Ectodermal cell (in vitro differentiated cells): ENCODE data around the gene VILL.

Experiments used
- H3K27ac ChIP-seq: 2 replicates; pipeline ENCODE4 v1.7.0; 2013; ENCODE audit warnings: mild to moderate bottlenecking, low read depth, low read length; ENCODE audit not compliant: insufficient read depth, poor library complexity, severe bottlenecking
- H3K27me3 ChIP-seq: 2 replicates; pipeline ENCODE4 v1.7.0; 2013; ENCODE audit warnings: mild to moderate bottlenecking, low read length; ENCODE audit not compliant: insufficient read depth, control insufficient read depth, poor library complexity, severe bottlenecking
- H3K36me3 ChIP-seq: one replicate; pipeline ENCODE4 v1.7.0; 2013; ENCODE audit warnings: low read length; ENCODE audit not compliant: control insufficient read depth, insufficient read depth
- H3K4me1 ChIP-seq: one replicate; pipeline ENCODE4 v1.7.0; 2013; ENCODE audit warnings: low read length; ENCODE audit not compliant: control insufficient read depth, insufficient read depth
- H3K4me3 ChIP-seq: 2 replicates; pipeline ENCODE4 v1.7.0; 2013; ENCODE audit warnings: low read depth, low read length, control low read depth; ENCODE audit not compliant: insufficient read depth
- H3K9me3 ChIP-seq: 2 replicates; pipeline ENCODE4 v1.7.0; 2013; ENCODE audit warnings: mild to moderate bottlenecking, low read length, moderate library complexity; ENCODE audit not compliant: control insufficient read depth
- whole genome bisulfite sequencing, 2 experiments: methylation state at CpG; one replicate each; pipeline ENCODE4 v1.1.7; 2013; ENCODE audit warnings: missing lambda C conversion rate in 2 of 2; 5-methylcytosine and 5-hydroxymethylcytosine counted together

VILL gene

DNA sequence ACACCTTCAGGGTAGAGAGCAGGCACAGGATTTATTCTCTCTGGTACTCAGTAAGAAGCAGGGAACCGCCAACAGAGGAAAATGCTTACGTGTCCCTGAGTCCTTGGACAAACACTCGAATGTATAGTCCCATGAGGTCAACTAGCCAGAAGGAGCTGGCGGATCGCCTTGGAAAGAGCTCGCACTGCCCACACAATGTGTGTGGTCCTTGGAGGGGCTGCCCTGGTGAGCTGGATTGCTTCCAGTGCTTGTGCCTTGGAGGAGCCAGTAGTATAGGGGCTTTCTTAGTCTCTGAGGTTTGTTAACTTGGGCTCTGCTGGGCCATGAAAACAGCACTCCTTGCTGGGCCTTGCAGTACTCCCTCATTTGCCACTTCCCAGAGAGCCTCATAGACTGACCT is 40.7 kb upstream of the VILL start:
- Histone ChIP-seq H3K27ac (no peak overlapping the region), H3K9me3 (no peaks in the 10 kb centered on the region), H3K4me3 (no peak overlapping the region), H3K36me3 (no peaks in the 10 kb centered on the region), H3K4me1 (peaks cover 12% of the 10 kb centered on the region), H3K27me3 (no peaks in the 10 kb centered on the region)
- WGBS, 2 experiments = 86 to 87% methylated on average over 6 of the region's 6 CpGs

DNA sequence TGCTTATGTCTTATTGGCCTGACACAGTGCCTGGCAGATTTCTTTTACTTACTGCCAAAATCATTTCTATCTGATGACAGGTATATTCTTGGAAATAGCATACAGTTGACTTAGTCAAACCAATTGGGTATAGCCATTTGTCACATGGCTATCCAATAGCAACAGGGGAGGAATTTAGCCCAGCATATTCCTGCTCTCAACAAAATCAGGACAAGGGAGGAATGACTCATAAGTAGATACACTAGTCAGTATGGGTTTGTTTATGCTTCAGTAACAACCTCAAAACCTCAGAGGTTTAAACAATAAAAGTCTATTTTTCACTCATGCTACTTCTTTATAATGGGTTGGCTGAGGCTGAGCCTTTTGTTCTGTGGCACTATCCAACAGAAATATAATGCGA is 38.0 kb upstream of the VILL start:
- no peak overlapping the region for H3K4me3 ChIP-seq

GRCh38 chr3:37953226-37953625 is 37.4 kb upstream of the VILL start:
- no peaks in the 10 kb centered on the region for H3K36me3 ChIP-seq
- peaks cover 19% of the 10 kb centered on the region for H3K4me1 ChIP-seq
- H3K9me3 ChIP-seq = no peaks in the 10 kb centered on the region
- 88 to 100% methylated on average over 2 of the region's 2 CpGs for WGBS, 2 experiments
- H3K4me3 ChIP-seq = no peak overlapping the region
- no peak overlapping the region for H3K27ac ChIP-seq
- no peaks in the 10 kb centered on the region for H3K27me3 ChIP-seq

More for the DNA sequence above, 38.0 kb upstream of the VILL start:
- Histone ChIP-seq H3K36me3 (no peaks in the 10 kb centered on the region), H3K9me3 (no peaks in the 10 kb centered on the region), H3K27me3 (no peaks in the 10 kb centered on the region), H3K27ac (no peak overlapping the region), H3K4me1 (peaks cover 19% of the 10 kb centered on the region)
- WGBS, 2 experiments = no CpG with 5 or more reads among the region's 1 CpG

GRCh38 chr3:37953707-37954394 is 36.7 kb upstream of the VILL start:
- H3K4me1 ChIP-seq = peaks cover 19% of the 10 kb centered on the region
- H3K27ac ChIP-seq = no peak overlapping the region
- H3K36me3 ChIP-seq = no peaks in the 10 kb centered on the region
- no peaks in the 10 kb centered on the region for H3K9me3 ChIP-seq
- no peak overlapping the region for H3K4me3 ChIP-seq
- no peaks in the 10 kb centered on the region for H3K27me3 ChIP-seq
- 94% methylated on average over 4 to 5 of the region's 5 CpGs for WGBS, 2 experiments

- Histone ChIP-seq H3K36me3 (no peaks in the 10 kb centered on the region), H3K27me3 (no peaks in the 10 kb centered on the region), H3K27ac (no peak overlapping the region), H3K4me3 (no peak overlapping the region), H3K9me3 (no peaks in the 10 kb centered on the region), H3K4me1 (peaks cover 19% of the 10 kb centered on the region)
- 93 to 95% methylated on average over 6 of the region's 6 CpGs for WGBS, 2 experiments
Measured at GRCh38 chr3:37954881-37955280, 35.7 kb upstream of the VILL start.

DNA sequence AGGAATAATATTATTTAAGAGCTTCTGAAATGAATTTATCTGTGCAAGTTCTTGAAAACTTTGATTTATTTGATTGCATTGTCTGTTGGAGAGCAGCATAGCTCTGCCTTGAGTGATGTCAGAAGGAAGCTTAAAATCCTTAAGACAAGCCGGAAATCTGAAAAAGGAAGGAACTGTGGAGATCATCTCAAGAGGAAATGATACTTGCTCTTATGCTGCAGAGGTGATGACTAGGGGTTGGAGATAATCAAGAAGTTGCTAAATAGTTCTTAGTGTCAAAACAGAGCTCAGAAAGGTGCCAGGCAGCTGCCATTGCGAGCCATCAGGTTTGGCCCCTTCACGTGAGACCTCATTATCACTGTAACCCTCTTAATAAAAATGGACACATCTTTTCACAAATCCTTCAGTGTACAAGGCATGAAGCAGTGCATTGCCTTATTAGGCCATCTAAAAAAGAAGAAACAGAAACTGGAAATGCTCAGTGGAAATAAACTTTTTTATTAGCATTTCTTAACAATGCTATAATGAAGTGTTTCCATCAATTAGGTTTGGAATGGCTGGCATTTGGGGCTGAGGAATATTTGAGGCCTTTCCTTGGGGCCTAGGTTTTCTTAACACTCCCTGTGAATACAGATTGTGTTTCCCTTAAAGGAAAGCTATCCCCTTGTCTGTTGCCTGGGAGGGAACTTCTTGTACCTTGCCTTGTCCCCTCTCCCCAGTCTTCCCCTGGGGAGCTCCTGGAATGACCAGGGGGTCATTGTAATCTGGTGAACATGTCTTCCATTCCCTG is 34.5 kb upstream of the VILL start:
- no peaks in the 10 kb centered on the region for H3K27me3 ChIP-seq
- 90 to 92% methylated on average over 3 of the region's 3 CpGs for WGBS, 2 experiments
- no peaks in the 10 kb centered on the region for H3K9me3 ChIP-seq
- peaks cover 19% of the 10 kb centered on the region for H3K4me1 ChIP-seq
- H3K36me3 ChIP-seq = no peaks in the 10 kb centered on the region
- H3K4me3 ChIP-seq = no peak overlapping the region
- peak overlapping the region; percentile 33 for H3K27ac ChIP-seq

DNA sequence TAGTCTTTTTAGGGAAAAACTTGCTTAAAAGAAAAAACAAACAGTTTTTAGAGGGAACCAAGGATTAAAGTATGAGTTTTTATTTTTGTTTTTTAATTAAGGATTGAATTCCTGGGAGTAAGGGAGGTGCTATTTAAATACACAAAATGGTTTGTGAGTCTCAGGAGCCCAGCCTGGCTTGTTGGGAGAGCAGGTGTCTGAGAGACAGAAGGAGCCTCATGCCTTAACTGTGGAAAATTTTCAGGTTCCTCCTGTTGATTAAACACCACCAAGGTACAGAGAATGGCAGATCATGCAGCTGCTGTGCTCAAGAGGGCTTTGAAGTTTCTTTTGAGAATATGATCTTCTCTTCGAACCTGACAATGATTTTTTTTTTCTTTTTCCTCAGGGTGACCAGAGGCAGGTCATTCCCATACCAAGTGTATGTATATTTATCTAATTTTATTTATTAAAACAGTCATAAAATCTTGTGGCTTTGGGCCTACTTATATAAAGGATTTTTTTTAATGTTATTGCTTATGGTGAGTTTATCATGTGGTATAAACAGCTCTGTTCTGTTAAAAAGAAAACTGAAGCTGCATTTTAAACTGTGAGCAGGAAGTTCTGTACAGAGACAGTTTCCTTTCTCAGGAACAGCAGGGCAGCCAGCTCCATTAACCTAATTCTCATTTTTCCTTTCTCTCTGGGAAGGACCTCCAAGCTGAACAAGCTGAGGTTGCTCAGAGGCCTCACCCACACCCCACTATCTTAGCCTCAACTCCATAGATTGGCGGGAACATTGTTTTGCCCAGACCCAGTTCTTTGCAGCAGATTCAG is 33.7 kb upstream of the VILL start:
- Histone ChIP-seq H3K9me3 (no peaks in the 10 kb centered on the region), H3K36me3 (no peaks in the 10 kb centered on the region), H3K27ac (peak overlapping the region; percentile 33), H3K4me3 (no peak overlapping the region), H3K27me3 (no peaks in the 10 kb centered on the region), H3K4me1 (peaks cover 25% of the 10 kb centered on the region)
- WGBS, 2 experiments = 91 to 100% methylated on average over 2 of the region's 2 CpGs

DNA sequence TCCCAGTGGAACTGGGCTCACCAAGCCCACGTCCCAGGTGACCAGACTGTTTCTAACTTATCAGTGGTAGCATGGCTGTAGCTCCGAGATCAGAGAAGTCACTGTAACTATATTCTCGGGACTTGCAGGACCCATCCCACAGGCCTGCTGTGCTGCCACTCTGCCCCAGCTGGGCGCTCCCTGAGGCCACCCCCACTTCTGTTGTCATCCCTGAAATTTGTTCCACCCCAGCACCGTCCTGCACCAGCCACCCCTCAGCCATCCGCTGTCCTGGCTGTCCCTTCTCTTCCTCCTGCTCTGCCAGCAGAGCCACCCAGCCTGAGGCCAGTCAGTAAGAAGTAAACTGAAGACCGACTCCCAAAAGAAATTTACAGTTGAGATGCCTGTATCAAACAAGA is 33.0 kb upstream of the VILL start:
- WGBS, 2 experiments = 88% methylated on average over 7 of the region's 7 CpGs
- Histone ChIP-seq H3K4me3 (no peak overlapping the region), H3K9me3 (no peaks in the 10 kb centered on the region), H3K4me1 (peaks cover 27% of the 10 kb centered on the region), H3K36me3 (no peaks in the 10 kb centered on the region), H3K27ac (no peak overlapping the region), H3K27me3 (no peaks in the 10 kb centered on the region)

GRCh38 chr3:37961622-37962431 is 28.8 kb upstream of the VILL start:
- no peaks in the 10 kb centered on the region for H3K9me3 ChIP-seq
- no peaks in the 10 kb centered on the region for H3K27me3 ChIP-seq
- H3K4me1 ChIP-seq = peaks cover 15% of the 10 kb centered on the region
- no peaks in the 10 kb centered on the region for H3K36me3 ChIP-seq
- 72 to 73% methylated on average over 4 to 6 of the region's 6 CpGs for WGBS, 2 experiments
- no peak overlapping the region for H3K27ac ChIP-seq
- no peak overlapping the region for H3K4me3 ChIP-seq
